ENCODE measurements around the gene MMP24OS.

MMP24OS gene

GRCh38 chr20:35237486-35237885 lies 40.4 kb downstream of the MMP24OS start:
- DNase-seq (ENCODE audit: low read depth in 2 of 2), result no peak
- TF ChIP-seq CTCF (IDR thresholded peaks at IDR 0.05; ENCODE audit: low read depth, low read length), result no peak
- no peak overlapping the region for H3K4me3 ChIP-seq (replicated peaks in 1 of 2; ENCODE audit: low read depth in 2 of 2, low read length in 2 of 2)

GRCh38 chr20:35235881-35236280 lies 42.0 kb downstream of the MMP24OS start:
- no peak for DNase-seq (ENCODE audit: low read depth in 2 of 2)
- no peak overlapping the region for H3K4me3 ChIP-seq (replicated peaks in 1 of 2; ENCODE audit: low read depth in 2 of 2, low read length in 2 of 2)
- no peak for TF ChIP-seq CTCF (IDR thresholded peaks at IDR 0.05; ENCODE audit: low read depth, low read length)

GRCh38 chr20:35232575-35232974 lies 45.3 kb downstream of the MMP24OS start:
- no peak overlapping the region for H3K4me3 ChIP-seq (replicated peaks in 1 of 2; ENCODE audit: low read depth in 2 of 2, low read length in 2 of 2)
- DNase-seq (ENCODE audit: low read depth in 2 of 2), result peak; percentile 33 to 46
- TF ChIP-seq CTCF (IDR thresholded peaks at IDR 0.05; ENCODE audit: low read depth, low read length), result no peak

- H3K4me3 ChIP-seq (replicated peaks in 1 of 2; ENCODE audit: low read depth in 2 of 2, low read length in 2 of 2), result peak overlapping the region in 1 of 2 donors; percentile 8
- no peak for TF ChIP-seq CTCF (IDR thresholded peaks at IDR 0.05; ENCODE audit: low read depth, low read length)
- DNase-seq (ENCODE audit: low read depth in 2 of 2), result peak; percentile 34 to 47
Measured at GRCh38 chr20:35226884-35227681, 50.8 kb downstream of the MMP24OS start.
